ENCODE measurements around the gene IKZF3. TPM values are rescaled to one million over a fixed set of nuclear protein-coding genes. Genes with fewer than 3 reads are reported as not detected.
"Not testable (repeated sequence)": the region's sequence is repeated elsewhere in the genome, so short reads cannot be mapped to it uniquely, and the experiment has no call there.

The IKZF3 gene
- polyA plus RNA-seq, 1 donor: 0.22 TPM

DNA sequence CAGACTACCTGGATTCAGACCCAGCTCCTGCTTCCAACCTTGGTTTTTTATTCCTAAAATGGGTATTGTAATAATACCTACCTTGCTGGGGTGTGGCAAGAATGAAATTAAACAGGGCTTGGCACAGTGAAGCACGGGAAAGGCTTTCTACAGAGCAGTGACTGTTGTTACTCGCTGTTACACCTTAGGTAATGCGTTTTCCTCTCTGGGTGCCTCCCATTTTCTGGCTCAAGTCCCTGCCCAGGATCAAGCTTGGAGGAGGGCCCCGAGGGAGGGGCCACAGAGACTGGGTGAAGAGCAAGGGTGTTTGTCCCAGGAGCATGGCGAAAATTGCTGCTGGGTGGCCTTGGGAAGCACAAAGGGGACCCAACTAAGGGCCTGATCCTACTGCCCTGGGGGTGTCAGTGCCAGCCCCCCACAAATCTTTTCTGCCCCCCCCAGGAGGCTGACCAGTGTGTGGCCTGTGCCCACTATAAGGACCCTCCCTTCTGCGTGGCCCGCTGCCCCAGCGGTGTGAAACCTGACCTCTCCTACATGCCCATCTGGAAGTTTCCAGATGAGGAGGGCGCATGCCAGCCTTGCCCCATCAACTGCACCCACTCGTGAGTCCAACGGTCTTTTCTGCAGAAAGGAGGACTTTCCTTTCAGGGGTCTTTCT, 147.1 kb downstream of the IKZF3 start:
- DNase-seq (ENCODE audit: low read depth): no peak

DNA sequence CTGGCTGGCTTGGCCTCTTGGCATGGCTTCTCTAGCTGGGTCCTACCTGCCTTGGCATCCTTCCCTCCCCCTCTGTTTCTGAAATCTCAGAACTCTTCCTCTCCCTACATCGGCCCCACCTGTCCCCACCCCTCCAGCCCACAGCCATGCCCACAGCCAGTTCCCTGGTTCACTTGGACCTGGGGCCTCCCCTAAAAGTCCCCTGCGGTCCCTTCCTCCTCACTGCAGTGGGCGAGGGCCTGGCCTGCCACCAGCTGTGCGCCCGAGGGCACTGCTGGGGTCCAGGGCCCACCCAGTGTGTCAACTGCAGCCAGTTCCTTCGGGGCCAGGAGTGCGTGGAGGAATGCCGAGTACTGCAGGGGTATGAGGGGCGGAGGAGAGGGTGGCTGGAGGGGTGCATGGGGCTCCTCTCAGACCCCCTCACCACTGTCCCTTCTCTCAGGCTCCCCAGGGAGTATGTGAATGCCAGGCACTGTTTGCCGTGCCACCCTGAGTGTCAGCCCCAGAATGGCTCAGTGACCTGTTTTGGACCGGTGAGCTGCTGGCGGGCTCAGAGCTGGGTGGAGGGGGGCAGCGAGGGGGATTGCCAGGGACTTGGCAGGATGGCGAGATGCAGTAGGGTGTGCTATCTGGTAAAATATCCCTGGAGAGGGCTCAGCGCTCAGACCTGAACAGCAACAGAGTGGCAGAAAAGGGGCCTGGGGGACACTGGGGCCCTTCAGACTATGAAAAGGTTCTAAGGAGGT, 147.9 kb downstream of the IKZF3 start:
- no peak for DNase-seq (ENCODE audit: low read depth)

DNA sequence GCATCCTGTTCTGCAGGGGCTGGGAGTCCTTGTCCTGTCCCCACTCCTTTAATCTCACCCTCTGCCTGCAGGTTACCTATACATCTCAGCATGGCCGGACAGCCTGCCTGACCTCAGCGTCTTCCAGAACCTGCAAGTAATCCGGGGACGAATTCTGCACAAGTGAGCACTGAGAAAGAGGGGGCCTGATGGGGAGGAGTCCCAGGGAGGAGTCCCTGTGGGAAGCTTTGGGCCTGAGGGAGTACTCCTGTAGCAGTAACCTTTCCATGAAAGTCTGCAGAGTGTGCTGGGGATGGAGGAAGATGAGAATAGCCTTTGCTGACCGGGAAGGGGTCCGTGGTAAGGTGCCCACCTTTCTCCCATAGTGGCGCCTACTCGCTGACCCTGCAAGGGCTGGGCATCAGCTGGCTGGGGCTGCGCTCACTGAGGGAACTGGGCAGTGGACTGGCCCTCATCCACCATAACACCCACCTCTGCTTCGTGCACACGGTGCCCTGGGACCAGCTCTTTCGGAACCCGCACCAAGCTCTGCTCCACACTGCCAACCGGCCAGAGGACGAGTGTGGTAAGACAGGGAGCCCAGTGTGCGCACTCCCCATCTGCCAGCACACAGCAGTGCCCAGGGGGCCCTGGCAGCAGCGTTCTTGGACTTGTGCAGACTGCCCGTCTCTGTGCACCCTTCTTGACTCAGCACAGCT, 148.6 kb downstream of the IKZF3 start:
- no peak for DNase-seq (ENCODE audit: low read depth)

DNA sequence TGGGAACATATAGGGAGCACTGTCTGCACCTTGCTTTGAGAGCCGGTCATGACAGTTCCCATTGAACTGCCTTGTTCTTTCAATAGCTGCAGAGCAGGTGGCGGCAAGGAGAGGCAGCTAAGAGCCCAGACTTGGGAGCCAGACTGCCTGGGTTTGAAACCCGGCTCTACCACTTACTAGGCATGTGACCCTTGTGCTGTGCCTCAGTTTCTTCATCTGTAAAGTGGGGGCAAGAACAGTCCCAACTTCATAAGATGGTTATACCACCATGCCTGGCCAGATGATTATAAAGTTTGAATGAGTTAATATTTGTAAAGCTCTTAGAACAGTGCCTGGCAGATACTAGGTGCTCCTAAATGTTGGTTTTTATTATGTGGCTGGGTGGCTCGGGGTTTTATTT, 149.9 kb downstream of the IKZF3 start:
- no peak for DNase-seq (ENCODE audit: low read depth)

DNA sequence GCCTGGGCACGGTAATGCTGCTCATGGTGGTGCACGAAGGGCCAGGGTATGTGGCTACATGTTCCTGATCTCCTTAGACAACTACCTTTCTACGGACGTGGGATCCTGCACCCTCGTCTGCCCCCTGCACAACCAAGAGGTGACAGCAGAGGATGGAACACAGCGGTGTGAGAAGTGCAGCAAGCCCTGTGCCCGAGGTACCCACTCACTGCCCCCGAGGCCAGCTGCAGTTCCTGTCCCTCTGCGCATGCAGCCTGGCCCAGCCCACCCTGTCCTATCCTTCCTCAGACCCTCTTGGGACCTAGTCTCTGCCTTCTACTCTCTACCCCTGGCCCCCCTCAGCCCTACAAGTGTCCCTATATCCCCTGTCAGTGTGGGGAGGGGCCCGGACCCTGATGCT, 152.3 kb downstream of the IKZF3 start:
- DNase-seq (ENCODE audit: low read depth): no peak

DNA sequence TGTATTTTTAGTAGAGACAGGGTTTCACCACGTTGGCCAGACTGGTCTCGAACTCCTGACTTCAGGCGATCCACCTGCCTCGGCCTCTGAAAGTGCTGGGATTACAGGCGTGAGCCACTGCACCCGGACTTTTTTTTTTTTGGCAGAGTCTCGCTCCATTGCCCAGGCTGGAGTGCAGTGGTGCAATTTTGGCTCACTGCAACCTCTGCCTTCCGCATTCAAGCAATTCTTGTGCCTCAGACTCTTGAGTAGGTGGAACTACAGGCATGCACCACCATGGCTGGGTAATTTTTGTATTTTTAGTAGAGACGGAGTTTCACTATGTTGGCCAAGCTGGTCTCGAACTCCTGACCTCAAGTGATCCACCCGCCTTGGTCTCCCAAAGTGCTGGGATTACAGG, 153.0 kb downstream of the IKZF3 start:
- DNase-seq (ENCODE audit: low read depth): not testable (repeated sequence)

DNA sequence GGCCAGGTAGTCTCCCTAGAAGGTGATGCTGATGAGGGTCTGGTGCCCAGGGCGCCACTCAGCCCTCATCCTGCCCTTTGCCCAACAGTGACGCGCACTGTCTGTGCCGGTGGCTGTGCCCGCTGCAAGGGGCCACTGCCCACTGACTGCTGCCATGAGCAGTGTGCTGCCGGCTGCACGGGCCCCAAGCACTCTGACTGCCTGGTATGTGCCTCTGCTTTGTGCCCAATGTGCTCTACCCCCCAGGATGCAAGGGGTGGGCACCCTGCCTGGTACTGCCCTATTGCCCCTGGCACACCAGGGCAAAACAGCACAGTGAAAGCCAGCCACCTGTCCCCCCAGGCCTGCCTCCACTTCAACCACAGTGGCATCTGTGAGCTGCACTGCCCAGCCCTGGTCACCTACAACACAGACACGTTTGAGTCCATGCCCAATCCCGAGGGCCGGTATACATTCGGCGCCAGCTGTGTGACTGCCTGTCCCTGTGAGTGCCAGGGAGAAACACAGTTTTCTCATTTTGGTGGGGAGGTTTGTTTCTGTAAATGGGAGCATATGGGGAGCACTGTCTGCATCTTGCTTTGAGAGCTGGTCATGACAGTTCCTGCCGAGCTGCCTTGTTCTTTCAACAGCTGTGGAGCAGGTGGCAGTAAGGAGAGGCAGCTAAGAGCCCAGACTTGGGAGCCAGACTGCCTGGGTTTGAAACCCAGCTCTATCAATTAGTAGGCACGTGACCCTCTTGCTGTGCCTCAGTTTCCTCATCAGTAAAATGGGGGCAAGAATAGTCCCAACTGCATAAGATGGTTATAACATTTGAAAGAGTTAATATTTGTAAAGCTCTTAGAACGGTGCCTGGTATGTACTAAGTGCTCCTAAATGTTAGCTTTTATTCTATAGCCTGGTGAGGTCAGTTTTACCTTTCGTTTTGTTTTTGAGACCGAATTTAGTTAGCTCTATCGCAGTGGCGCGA, 153.8 kb downstream of the IKZF3 start:
- DNase-seq (ENCODE audit: low read depth): no peak

DNA sequence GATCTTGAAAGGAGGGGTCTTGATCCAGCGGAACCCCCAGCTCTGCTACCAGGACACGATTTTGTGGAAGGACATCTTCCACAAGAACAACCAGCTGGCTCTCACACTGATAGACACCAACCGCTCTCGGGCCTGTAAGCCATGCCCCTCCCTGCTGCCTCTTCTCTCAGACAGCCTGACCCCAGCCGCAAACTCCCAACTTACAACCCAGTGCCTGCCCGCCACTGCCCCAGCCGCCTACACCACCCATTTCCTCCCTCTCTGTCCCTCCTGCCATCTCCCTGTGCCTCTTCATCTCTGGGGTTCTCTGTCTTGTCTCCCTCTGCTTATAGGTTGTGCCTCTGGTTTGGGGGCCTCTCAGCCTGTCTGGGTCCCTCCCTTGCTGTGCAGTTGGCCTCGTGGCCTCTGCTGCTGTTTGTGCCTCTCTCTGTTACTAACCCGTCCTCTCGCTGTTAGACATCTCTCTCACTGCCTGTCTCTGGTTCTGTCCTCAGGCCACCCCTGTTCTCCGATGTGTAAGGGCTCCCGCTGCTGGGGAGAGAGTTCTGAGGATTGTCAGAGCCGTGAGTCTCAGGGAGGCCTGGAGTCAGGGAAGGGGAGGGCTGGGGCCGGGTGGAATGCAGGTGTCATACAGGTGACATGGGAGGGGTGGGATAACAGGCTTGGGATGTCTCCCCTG, 154.7 kb downstream of the IKZF3 start:
- no peak for DNase-seq (ENCODE audit: low read depth)

Other genes starting within 250 kb of the IKZF3 start
- 1.0 TPM for gene PPP1R1B, start 237.4 kb downstream of the IKZF3 start, polyA plus RNA-seq (ENCODE audit: insufficient read length)
- gene STARD3, start 227.2 kb downstream of the IKZF3 start, polyA plus RNA-seq (ENCODE audit: insufficient read length): 29.9 TPM
- gene TCAP, start 199.0 kb downstream of the IKZF3 start, polyA plus RNA-seq (ENCODE audit: insufficient read length): 399 TPM
- gene PNMT, start 195.9 kb downstream of the IKZF3 start, polyA plus RNA-seq (ENCODE audit: insufficient read length): 4.8 TPM
- gene PGAP3, start 176.3 kb downstream of the IKZF3 start, polyA plus RNA-seq (ENCODE audit: insufficient read length): 19.2 TPM
- gene ERBB2, start 164.2 kb downstream of the IKZF3 start, polyA plus RNA-seq (ENCODE audit: insufficient read length): 121 TPM
- gene MIEN1, start 133.8 kb downstream of the IKZF3 start, polyA plus RNA-seq (ENCODE audit: insufficient read length): 18.1 TPM
- gene GRB7, start 126.4 kb downstream of the IKZF3 start, polyA plus RNA-seq (ENCODE audit: insufficient read length): 0.51 TPM
- gene ZPBP2, start 3.9 kb upstream of the IKZF3 start, polyA plus RNA-seq (ENCODE audit: insufficient read length): not detected
- gene GSDMB, start 54.3 kb upstream of the IKZF3 start, polyA plus RNA-seq (ENCODE audit: insufficient read length): 11.6 TPM
- gene ORMDL3, start 63.3 kb upstream of the IKZF3 start, polyA plus RNA-seq (ENCODE audit: insufficient read length): 38.8 TPM
- not detected for gene LRRC3C, start 63.4 kb upstream of the IKZF3 start, polyA plus RNA-seq (ENCODE audit: insufficient read length)
- 0.16 TPM for gene GSDMA, start 98.7 kb upstream of the IKZF3 start, polyA plus RNA-seq (ENCODE audit: insufficient read length)
- 92.0 TPM for gene PSMD3, start 116.5 kb upstream of the IKZF3 start, polyA plus RNA-seq (ENCODE audit: insufficient read length)
- gene CSF3, start 151.1 kb upstream of the IKZF3 start, polyA plus RNA-seq (ENCODE audit: insufficient read length): 0.14 TPM
- gene MED24, start 190.1 kb upstream of the IKZF3 start, polyA plus RNA-seq (ENCODE audit: insufficient read length): 71.8 TPM
- 72.2 TPM for gene THRA, start 198.7 kb upstream of the IKZF3 start, polyA plus RNA-seq (ENCODE audit: insufficient read length)
- gene NR1D1, start 236.3 kb upstream of the IKZF3 start, polyA plus RNA-seq (ENCODE audit: insufficient read length): 5.7 TPM